WI38 (cell line): ENCODE results near the gene SNRNP200.

Source experiments
- H3K4me3 ChIP-seq: 2 replicates; pipeline ENCODE4 v1.5.1; 2011; ENCODE audit warnings: low read depth, mild to moderate bottlenecking, control low read depth, low read length
- CTCF ChIP-seq: IDR thresholded peaks from 2 replicates; pipeline ENCODE4 v1.5.1; 2012; ENCODE audit warnings: low read depth, mild to moderate bottlenecking, control low read depth, low read length

The SNRNP200 gene

GRCh38 chr2:96344011-96344410 lies 38.7 kb upstream of the SNRNP200 start:
- H3K4me3 ChIP-seq = no peak overlapping the region
- no peak for TF ChIP-seq CTCF

- no peak for TF ChIP-seq CTCF
- H3K4me3 ChIP-seq = no peak overlapping the region
Measured at GRCh38 chr2:96342085-96342484, 36.7 kb upstream of the SNRNP200 start.

GRCh38 chr2:96341641-96342040 lies 36.3 kb upstream of the SNRNP200 start:
- TF ChIP-seq CTCF = no peak

GRCh38 chr2:96340493-96341414 lies 35.4 kb upstream of the SNRNP200 start:
- no peak overlapping the region for H3K4me3 ChIP-seq
- TF ChIP-seq CTCF = no peak

More at GRCh38 chr2:96341641-96342040, 36.3 kb upstream of the SNRNP200 start:
- H3K4me3 ChIP-seq = no peak overlapping the region

- H3K4me3 ChIP-seq = peak overlapping the region; percentile 78
- no peak for TF ChIP-seq CTCF
Measured at GRCh38 chr2:96336873-96337272, 31.5 kb upstream of the SNRNP200 start.

GRCh38 chr2:96336104-96336775 lies 30.9 kb upstream of the SNRNP200 start:
- H3K4me3 ChIP-seq = peak overlapping the region; percentile 78
- TF ChIP-seq CTCF = no peak

- no peak overlapping the region for H3K4me3 ChIP-seq
- TF ChIP-seq CTCF = no peak
Measured at GRCh38 chr2:96333708-96334107, 28.4 kb upstream of the SNRNP200 start.
